ENCODE data around the gene GOLGA6L9. TPM values are rescaled to one million over a fixed set of nuclear protein-coding genes. Genes with fewer than 3 reads are reported as not detected.
A peak's percentile ranks its signal among the peaks of the same experiment; 100 is the strongest.
"Not testable (repeated sequence)": the region's sequence is repeated elsewhere in the genome, so short reads cannot be mapped to it uniquely, and the experiment has no call there.

GOLGA6L9 gene
- total RNA-seq, 5 donors from 2014 or later (not counting 1 experiment from before 2014, with no cell fraction given) = 2.9 to 5.4 (median 4.4) TPM

- H3K4me1 ChIP-seq (ENCODE audit: control insufficient read depth in 1 of 2, extremely low read depth in 1 of 2, insufficient read depth in 2 of 2, low read length in 2 of 2); H3K4me3 Mint-ChIP-seq; H3K27ac Mint-ChIP-seq; H3K4me3 ChIP-seq (ENCODE audit: control insufficient read depth in 1 of 2, extremely low read depth in 1 of 2, low read length in 1 of 2); POLR2A ChIA-PET; H3K9me3 ChIP-seq; ATAC-seq (replicated peaks in 1 of 4); H3K27ac ChIP-seq (ENCODE audit: low read length); H3K36me3 ChIP-seq (ENCODE audit: control insufficient read depth in 2 of 2, extremely low read depth in 1 of 2, insufficient read depth in 1 of 2, low read length in 1 of 2); H3K4me1 Mint-ChIP-seq; H3K27me3 Mint-ChIP-seq; H3K9me3 Mint-ChIP-seq; H3K27me3 ChIP-seq (replicated peaks in 1 of 2; ENCODE audit: control insufficient read depth in 2 of 2, extremely low read depth in 1 of 2, insufficient read depth in 2 of 2, low read length in 1 of 2); DNase-seq; CTCF ChIA-PET: not testable (repeated sequence)
- WGBS (ENCODE audit: insufficient coverage) = no CpG with 5 or more reads among the region's 1 CpG
- peaks cover 31% of the 10 kb centered on the region for H3K36me3 Mint-ChIP-seq
Observed at GRCh38 chr15:82411595-82411994, 18.0 kb upstream of the GOLGA6L9 start.

- H3K27ac Mint-ChIP-seq; H3K27ac ChIP-seq (ENCODE audit: low read length); H3K27me3 Mint-ChIP-seq; H3K27me3 ChIP-seq (replicated peaks in 1 of 2; ENCODE audit: control insufficient read depth in 2 of 2, extremely low read depth in 1 of 2, insufficient read depth in 2 of 2, low read length in 1 of 2); H3K4me1 ChIP-seq (ENCODE audit: control insufficient read depth in 1 of 2, extremely low read depth in 1 of 2, insufficient read depth in 2 of 2, low read length in 2 of 2); H3K4me1 Mint-ChIP-seq; H3K4me3 ChIP-seq (ENCODE audit: control insufficient read depth in 1 of 2, extremely low read depth in 1 of 2, low read length in 1 of 2); ATAC-seq (replicated peaks in 1 of 4); H3K9me3 ChIP-seq; CTCF ChIA-PET; H3K36me3 ChIP-seq (ENCODE audit: control insufficient read depth in 2 of 2, extremely low read depth in 1 of 2, insufficient read depth in 1 of 2, low read length in 1 of 2); H3K9me3 Mint-ChIP-seq; H3K4me3 Mint-ChIP-seq; POLR2A ChIA-PET; DNase-seq: not testable (repeated sequence)
- H3K36me3 Mint-ChIP-seq = peaks cover 30% of the 10 kb centered on the region
- WGBS (ENCODE audit: insufficient coverage) = 88% methylated on average over 5 of the region's 6 CpGs
Observed at GRCh38 chr15:82414525-82415191, 15.0 kb upstream of the GOLGA6L9 start.

- H3K4me3 Mint-ChIP-seq; H3K9me3 ChIP-seq; DNase-seq; H3K27me3 Mint-ChIP-seq; POLR2A ChIA-PET; H3K27ac ChIP-seq (ENCODE audit: low read length); H3K4me1 Mint-ChIP-seq; H3K4me3 ChIP-seq (ENCODE audit: control insufficient read depth in 1 of 2, extremely low read depth in 1 of 2, low read length in 1 of 2); H3K9me3 Mint-ChIP-seq; H3K27me3 ChIP-seq (replicated peaks in 1 of 2; ENCODE audit: control insufficient read depth in 2 of 2, extremely low read depth in 1 of 2, insufficient read depth in 2 of 2, low read length in 1 of 2); H3K36me3 ChIP-seq (ENCODE audit: control insufficient read depth in 2 of 2, extremely low read depth in 1 of 2, insufficient read depth in 1 of 2, low read length in 1 of 2); H3K4me1 ChIP-seq (ENCODE audit: control insufficient read depth in 1 of 2, extremely low read depth in 1 of 2, insufficient read depth in 2 of 2, low read length in 2 of 2); CTCF ChIA-PET: not testable (repeated sequence)
- WGBS (ENCODE audit: insufficient coverage) = no CpG with 5 or more reads among the region's 2 CpGs
- peaks cover 19% of the 10 kb centered on the region for H3K36me3 Mint-ChIP-seq
- peak overlapping the region; percentile 63 to 78 for H3K27ac Mint-ChIP-seq
- ATAC-seq (replicated peaks in 1 of 4) = peak in 2 of 4 experiments; percentile 37 to 43
Observed at GRCh38 chr15:82420516-82420915, 9.1 kb upstream of the GOLGA6L9 start.

GRCh38 chr15:82420966-82421365 lies 8.7 kb upstream of the GOLGA6L9 start:
- H3K27me3 Mint-ChIP-seq; H3K4me3 ChIP-seq (ENCODE audit: control insufficient read depth in 1 of 2, extremely low read depth in 1 of 2, low read length in 1 of 2); H3K4me1 Mint-ChIP-seq; DNase-seq; POLR2A ChIA-PET; H3K4me1 ChIP-seq (ENCODE audit: control insufficient read depth in 1 of 2, extremely low read depth in 1 of 2, insufficient read depth in 2 of 2, low read length in 2 of 2); H3K27me3 ChIP-seq (replicated peaks in 1 of 2; ENCODE audit: control insufficient read depth in 2 of 2, extremely low read depth in 1 of 2, insufficient read depth in 2 of 2, low read length in 1 of 2); H3K36me3 ChIP-seq (ENCODE audit: control insufficient read depth in 2 of 2, extremely low read depth in 1 of 2, insufficient read depth in 1 of 2, low read length in 1 of 2); H3K9me3 Mint-ChIP-seq; H3K4me3 Mint-ChIP-seq; H3K9me3 ChIP-seq; CTCF ChIA-PET; H3K27ac Mint-ChIP-seq; H3K27ac ChIP-seq (ENCODE audit: low read length): not testable (repeated sequence)
- peak in 3 of 4 experiments; percentile 52 to 97 (median 75) for ATAC-seq (replicated peaks in 1 of 4)
- H3K36me3 Mint-ChIP-seq = peaks cover 15% of the 10 kb centered on the region
- no CpG with 5 or more reads among the region's 1 CpG for WGBS (ENCODE audit: insufficient coverage)

GRCh38 chr15:82427117-82427516 lies 2.5 kb upstream of the GOLGA6L9 start:
- H3K27me3 Mint-ChIP-seq; H3K9me3 ChIP-seq; H3K4me1 ChIP-seq (ENCODE audit: control insufficient read depth in 1 of 2, extremely low read depth in 1 of 2, insufficient read depth in 2 of 2, low read length in 2 of 2); POLR2A ChIA-PET; H3K27ac ChIP-seq (ENCODE audit: low read length); H3K36me3 ChIP-seq (ENCODE audit: control insufficient read depth in 2 of 2, extremely low read depth in 1 of 2, insufficient read depth in 1 of 2, low read length in 1 of 2); H3K9me3 Mint-ChIP-seq; ATAC-seq (replicated peaks in 1 of 4); H3K4me3 Mint-ChIP-seq; H3K4me3 ChIP-seq (ENCODE audit: control insufficient read depth in 1 of 2, extremely low read depth in 1 of 2, low read length in 1 of 2); H3K27me3 ChIP-seq (replicated peaks in 1 of 2; ENCODE audit: control insufficient read depth in 2 of 2, extremely low read depth in 1 of 2, insufficient read depth in 2 of 2, low read length in 1 of 2); H3K4me1 Mint-ChIP-seq; H3K27ac Mint-ChIP-seq; DNase-seq; H3K36me3 Mint-ChIP-seq: not testable (repeated sequence)
- no CpG with 5 or more reads among the region's 1 CpG for WGBS (ENCODE audit: insufficient coverage)
- CTCF ChIA-PET = interaction anchor here in 1 of 2 donors (0.7 kb wide), 1 partner anchor 1468 kb away, joined by 4 read pairs; no protein-coding TSS in a partner anchor

DNA sequence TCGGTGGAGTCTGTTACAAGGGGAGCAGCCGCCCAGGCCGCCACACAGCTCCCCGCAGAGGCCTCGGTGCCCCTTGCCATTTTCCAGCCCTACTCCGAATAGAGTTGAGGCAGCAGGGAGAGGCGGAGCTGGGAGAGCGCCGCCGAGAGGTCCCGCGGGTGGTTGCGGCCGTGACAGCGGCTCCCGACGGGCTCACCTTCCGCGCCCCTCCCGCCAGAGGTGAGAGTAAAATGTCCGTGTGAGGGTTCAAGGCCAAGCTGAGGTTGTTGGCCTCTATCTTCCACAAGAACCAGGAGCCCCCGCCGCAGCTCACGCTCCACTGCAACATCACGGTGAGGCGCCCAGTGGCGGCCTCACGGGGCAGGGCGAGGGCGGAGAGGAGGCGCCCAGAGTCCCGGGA lies 15.8 kb downstream of the GOLGA6L9 start:
- ATAC-seq (replicated peaks in 1 of 4); H3K27me3 ChIP-seq (replicated peaks in 1 of 2; ENCODE audit: control insufficient read depth in 2 of 2, extremely low read depth in 1 of 2, insufficient read depth in 2 of 2, low read length in 1 of 2); H3K36me3 ChIP-seq (ENCODE audit: control insufficient read depth in 2 of 2, extremely low read depth in 1 of 2, insufficient read depth in 1 of 2, low read length in 1 of 2); H3K27ac ChIP-seq (ENCODE audit: low read length); H3K36me3 Mint-ChIP-seq; H3K4me1 Mint-ChIP-seq; H3K4me1 ChIP-seq (ENCODE audit: control insufficient read depth in 1 of 2, extremely low read depth in 1 of 2, insufficient read depth in 2 of 2, low read length in 2 of 2); POLR2A ChIA-PET; H3K9me3 Mint-ChIP-seq; H3K9me3 ChIP-seq; CTCF ChIA-PET; H3K27ac Mint-ChIP-seq; H3K27me3 Mint-ChIP-seq: not testable (repeated sequence)
- peak in 31 of 35 experiments; percentile 0 to 52 (median 12) for DNase-seq
- peak overlapping the region in 2 of 3 donors; percentile 44 to 53 for H3K4me3 Mint-ChIP-seq
- peak overlapping the region in 1 of 2 donors; percentile 40 for H3K4me3 ChIP-seq (ENCODE audit: control insufficient read depth in 1 of 2, extremely low read depth in 1 of 2, low read length in 1 of 2)
- WGBS (ENCODE audit: insufficient coverage) = 0% methylated on average over 3 of the region's 32 CpGs

GRCh38 chr15:82457336-82457735 lies 27.7 kb downstream of the GOLGA6L9 start:
- H3K27me3 ChIP-seq (replicated peaks in 1 of 2; ENCODE audit: control insufficient read depth in 2 of 2, extremely low read depth in 1 of 2, insufficient read depth in 2 of 2, low read length in 1 of 2); H3K4me3 ChIP-seq (ENCODE audit: control insufficient read depth in 1 of 2, extremely low read depth in 1 of 2, low read length in 1 of 2); H3K4me1 Mint-ChIP-seq; POLR2A ChIA-PET; H3K27ac ChIP-seq (ENCODE audit: low read length); CTCF ChIA-PET; H3K9me3 Mint-ChIP-seq; H3K27ac Mint-ChIP-seq; H3K9me3 ChIP-seq; H3K36me3 ChIP-seq (ENCODE audit: control insufficient read depth in 2 of 2, extremely low read depth in 1 of 2, insufficient read depth in 1 of 2, low read length in 1 of 2); H3K4me1 ChIP-seq (ENCODE audit: control insufficient read depth in 1 of 2, extremely low read depth in 1 of 2, insufficient read depth in 2 of 2, low read length in 2 of 2); H3K27me3 Mint-ChIP-seq; H3K4me3 Mint-ChIP-seq; H3K36me3 Mint-ChIP-seq; DNase-seq; ATAC-seq (replicated peaks in 1 of 4): not testable (repeated sequence)
- WGBS (ENCODE audit: insufficient coverage) = no CpG with 5 or more reads among the region's 4 CpGs
